ENCODE data around the gene NEK6. TPM values are rescaled to one million over a fixed set of nuclear protein-coding genes. Genes with fewer than 3 reads are reported as not detected.

NEK6 gene
- total RNA-seq, 1 experiment from 2014 or later, result 21.1 TPM

- Histone ChIP-seq H3K4me3 (ENCODE audit: low read length) (no peak overlapping the region), H3K9ac (ENCODE audit: low read length) (no peak overlapping the region), H3K9me2 (replicated peaks; ENCODE audit: low read length) (no peaks in the 10 kb centered on the region), H3K79me2 (ENCODE audit: low read length) (peaks cover 100% of the 10 kb centered on the region), H3K4me1 (ENCODE audit: insufficient read depth, low read length) (no peaks in the 10 kb centered on the region), H3K27ac (ENCODE audit: low read length) (no peak overlapping the region), H3K9me3 (ENCODE audit: low read length) (no peaks in the 10 kb centered on the region), H3K27me3 (ENCODE audit: low read length) (no peaks in the 10 kb centered on the region), H3K4me2 (ENCODE audit: low read length) (no peak overlapping the region), H2AFZ (ENCODE audit: low read length) (no peak overlapping the region), H3K36me3 (ENCODE audit: low read depth, low read length) (no peaks in the 10 kb centered on the region), H3F3A (ENCODE audit: low read length, unreplicated experiment) (no peaks in the 10 kb centered on the region), H4K20me1 (ENCODE audit: low read length) (peaks cover 6% of the 10 kb centered on the region; the same call in 1 of the 2 replicates)
- BruUV-seq (replicated peaks), result no TSS peak
- ATAC-seq (no peak), DNase-seq (no peak)
- intact Hi-C loops (cut with micrococcal nuclease), result no loop called here
- ChIA-PET CTCF (no interaction called here), POLR2A (ENCODE audit: unreplicated experiment) (no interaction called here)
- TF ChIP-seq EZH2phosphoT487 (IDR thresholded peaks at IDR 0.05; ENCODE audit: borderline replicate concordance, low read length), result no peak
- TF ChIP-seq CTCF (conservative IDR thresholded peaks at IDR 0.05; ENCODE audit: low read depth, low read length), result no peak
- TF ChIP-seq EZH2 (IDR thresholded peaks at IDR 0.05; ENCODE audit: low read length, unreplicated experiment), result no peak
Measured at GRCh38 chr9:124273427-124274160, 15.8 kb downstream of the NEK6 start.

DNA sequence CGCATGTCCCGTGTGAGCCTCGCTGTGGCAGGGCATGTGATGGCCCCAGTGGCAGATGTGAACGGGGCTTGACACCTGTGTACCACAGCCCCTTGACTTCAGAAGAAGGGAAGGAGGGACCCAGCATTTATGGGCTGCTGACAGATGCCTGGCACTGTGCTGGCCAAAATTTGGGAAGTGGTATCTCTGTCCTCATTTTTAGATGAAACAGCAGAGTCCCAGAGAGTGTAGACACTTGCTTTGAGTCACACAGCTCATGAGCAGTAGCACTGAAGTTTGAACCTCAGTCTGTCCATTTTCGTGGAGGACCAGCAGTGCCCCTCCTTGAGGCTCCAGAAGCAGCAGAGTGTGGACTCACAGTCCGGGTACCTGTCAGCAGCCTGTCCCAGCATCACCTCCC is 16.5 kb downstream of the NEK6 start:
- H3K27ac ChIP-seq (ENCODE audit: low read length), result no peak overlapping the region
- no TSS peak for BruUV-seq (replicated peaks)

More for the DNA sequence above, 16.5 kb downstream of the NEK6 start:
- no peak overlapping the region for H3K9ac ChIP-seq (ENCODE audit: low read length)
- ChIA-PET POLR2A (ENCODE audit: unreplicated experiment) (no interaction called here), CTCF (no interaction called here)
- intact Hi-C loops (cut with micrococcal nuclease), result no loop called here
- no peak for DNase-seq
- H3K27me3 ChIP-seq (ENCODE audit: low read length), result no peaks in the 10 kb centered on the region
- no peak overlapping the region for H2AFZ ChIP-seq (ENCODE audit: low read length)
- no peaks in the 10 kb centered on the region for H3K4me1 ChIP-seq (ENCODE audit: insufficient read depth, low read length)
- H3K79me2 ChIP-seq (ENCODE audit: low read length), result peaks cover 99% of the 10 kb centered on the region
- TF ChIP-seq EZH2 (IDR thresholded peaks at IDR 0.05; ENCODE audit: low read length, unreplicated experiment), result no peak
- TF ChIP-seq CTCF (conservative IDR thresholded peaks at IDR 0.05; ENCODE audit: low read depth, low read length), result no peak
- no peak for TF ChIP-seq EZH2phosphoT487 (IDR thresholded peaks at IDR 0.05; ENCODE audit: borderline replicate concordance, low read length)
- H4K20me1 ChIP-seq (ENCODE audit: low read length), result peaks cover 6% of the 10 kb centered on the region; the same call in 1 of the 2 replicates
- H3K9me2 ChIP-seq (replicated peaks; ENCODE audit: low read length), result no peaks in the 10 kb centered on the region
- H3K36me3 ChIP-seq (ENCODE audit: low read depth, low read length), result no peaks in the 10 kb centered on the region
- no peaks in the 10 kb centered on the region for H3F3A ChIP-seq (ENCODE audit: low read length, unreplicated experiment)
- no peak for ATAC-seq
- H3K4me3 ChIP-seq (ENCODE audit: low read length), result no peak overlapping the region
- no peaks in the 10 kb centered on the region for H3K9me3 ChIP-seq (ENCODE audit: low read length)
- H3K4me2 ChIP-seq (ENCODE audit: low read length), result no peak overlapping the region
